NCI-H146 treated with DMSO at 0.1 percent for 48 hours (cell line): ENCODE measurements around the gene PDF.
"Not testable (repeated sequence)": the region's sequence is repeated elsewhere in the genome, so short reads cannot be mapped to it uniquely, and the experiment has no call there.

Source experiments
- DNase-seq: peaks from one replicate; lab custom pipeline; 2025; ENCODE audit not compliant: unreplicated experiment; lab: John Stamatoyannopoulos, UW

The PDF gene

GRCh38 chr16:69318177-69318910 is 12.0 kb downstream of the PDF start:
- no peak for DNase-seq

DNA sequence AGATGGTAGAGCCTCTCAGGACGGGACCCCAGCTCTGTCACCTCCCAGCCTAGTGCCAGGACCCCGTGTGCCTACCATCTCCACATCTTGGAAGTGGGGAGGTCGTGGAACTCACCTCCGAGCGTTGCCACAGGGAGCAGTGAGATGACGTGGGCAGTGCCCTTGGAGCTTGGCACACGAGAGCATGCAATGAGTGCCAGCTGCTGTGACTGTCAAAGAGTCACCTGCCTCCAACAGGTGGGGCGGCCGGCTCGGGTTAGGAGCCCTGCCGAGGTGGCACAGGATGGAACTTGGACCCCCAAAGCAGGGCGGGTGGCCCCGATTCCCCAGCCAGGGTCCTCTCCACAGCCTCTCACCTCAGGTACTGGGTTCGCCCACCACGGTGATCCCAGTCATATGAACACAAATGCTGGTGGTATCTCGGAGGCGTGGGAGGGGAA is 13.8 kb downstream of the PDF start:
- no peak for DNase-seq

GRCh38 chr16:69315486-69316311 is 14.7 kb downstream of the PDF start:
- DNase-seq: no peak

GRCh38 chr16:69314534-69314933 is 15.9 kb downstream of the PDF start:
- DNase-seq: no peak

GRCh38 chr16:69313469-69313868 is 16.9 kb downstream of the PDF start:
- DNase-seq: no peak

GRCh38 chr16:69311533-69312387 is 18.6 kb downstream of the PDF start:
- no peak for DNase-seq

GRCh38 chr16:69310653-69311532 is 19.5 kb downstream of the PDF start, which contains the start of gene VPS4A:
Gene VPS4A, plus strand, starts transcription at chr16:69311350. Its CDS starts 162 bp downstream, at chr16:69311512.
- DNase-seq: peak; percentile 64

DNA sequence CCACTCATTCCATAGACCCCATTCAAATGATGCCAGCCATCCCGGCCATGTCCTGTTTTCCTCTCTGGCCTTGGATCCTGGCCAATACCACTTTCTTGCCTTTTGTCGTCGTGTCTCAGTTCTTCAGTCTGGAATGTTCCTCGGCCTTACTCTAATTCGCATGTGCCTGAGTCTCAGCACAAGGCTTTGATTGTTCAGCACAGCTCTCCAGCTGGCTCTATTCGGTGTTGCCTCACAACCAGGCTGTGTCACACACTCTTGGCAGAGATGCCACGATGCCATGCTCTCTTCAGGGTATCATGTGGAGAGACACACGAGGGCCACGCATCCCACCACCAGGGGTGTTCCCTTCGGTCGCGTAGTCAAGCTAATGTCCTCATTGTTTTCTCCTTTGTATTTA is 21.1 kb downstream of the PDF start:
- no peak for DNase-seq

DNA sequence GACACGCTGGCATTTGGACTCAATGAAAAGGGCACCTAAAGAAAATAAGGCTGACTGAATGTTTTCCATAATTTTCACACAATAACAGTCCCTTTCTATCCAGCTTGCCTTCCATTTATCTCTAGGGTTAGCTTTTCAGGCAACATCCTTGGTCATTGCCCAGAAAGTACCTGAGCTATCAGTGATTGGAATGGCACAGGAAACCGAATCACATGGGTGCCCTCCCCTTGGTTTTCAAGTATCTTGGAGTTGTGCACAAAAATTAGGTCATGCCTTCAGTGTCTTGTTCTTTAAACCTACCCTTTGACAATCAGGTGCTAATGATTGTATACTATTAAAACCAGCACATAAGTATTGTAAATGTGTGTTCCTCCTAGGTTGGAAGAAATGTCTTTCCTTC is 22.5 kb downstream of the PDF start:
- DNase-seq: no peak

DNA sequence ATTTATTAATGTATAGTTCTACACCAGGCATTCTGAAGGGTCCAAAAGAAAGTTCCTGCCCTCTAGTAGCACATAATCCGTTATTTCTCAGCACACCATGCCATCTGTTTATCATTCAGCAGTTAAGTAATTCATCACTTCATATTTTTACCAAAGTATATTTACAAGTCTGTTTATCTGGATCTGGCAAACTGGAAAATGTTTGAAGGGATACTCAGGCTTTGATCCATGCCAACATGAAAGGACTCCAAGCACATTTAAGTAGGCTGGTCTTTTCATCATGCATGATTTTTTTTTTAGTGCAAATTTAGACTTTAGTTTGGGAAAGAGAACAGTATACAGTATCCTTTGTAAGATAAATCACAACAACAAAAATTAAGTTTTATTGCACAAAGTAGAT is 23.3 kb downstream of the PDF start:
- no peak for DNase-seq

GRCh38 chr16:69306031-69306430 is 24.4 kb downstream of the PDF start:
- DNase-seq: no peak

GRCh38 chr16:69302301-69302700 is 28.1 kb downstream of the PDF start:
- no peak for DNase-seq

DNA sequence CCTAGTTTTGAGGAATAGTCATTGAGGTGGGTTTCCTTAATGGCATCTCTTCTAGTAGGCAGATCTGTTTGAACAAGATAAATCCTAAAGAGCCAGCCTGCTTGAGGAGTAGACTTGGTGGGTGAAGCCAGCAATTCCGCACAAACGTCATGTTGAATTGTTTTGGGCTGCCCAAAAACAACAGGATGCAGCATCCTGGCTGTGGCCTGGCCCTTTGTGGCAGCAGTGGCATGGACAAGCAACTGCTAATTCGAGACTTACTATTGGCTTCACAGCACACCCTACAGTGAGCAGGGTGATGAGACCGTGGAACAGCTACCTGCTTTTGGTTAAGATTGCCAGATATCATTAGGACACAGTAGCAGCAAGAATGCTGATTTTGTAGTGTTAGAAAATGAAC is 28.5 kb downstream of the PDF start:
- DNase-seq: no peak

- no peak for DNase-seq
These were observed 29.2 kb downstream of the PDF start for GRCh38 chr16:69301187-69301586.

GRCh38 chr16:69298261-69298660 is 32.1 kb downstream of the PDF start:
- no peak for DNase-seq

GRCh38 chr16:69296771-69297170 is 33.6 kb downstream of the PDF start:
- DNase-seq: not testable (repeated sequence)

- DNase-seq: no peak
These were observed 36.3 kb downstream of the PDF start for GRCh38 chr16:69294051-69294450.

- DNase-seq: no peak
These were observed 37.0 kb downstream of the PDF start for GRCh38 chr16:69293401-69293800.

- not testable (repeated sequence) for DNase-seq
These were observed 38.7 kb downstream of the PDF start for GRCh38 chr16:69291657-69292056.
